NCI-H345 treated with DMSO at 0.1 percent for 48 hours (cell line): ENCODE measurements around the gene CDH15.

Source experiments
- DNase-seq: peaks from one replicate; lab custom pipeline; 2025; ENCODE audit not compliant: unreplicated experiment; lab: John Stamatoyannopoulos, UW

The CDH15 gene, protein sequence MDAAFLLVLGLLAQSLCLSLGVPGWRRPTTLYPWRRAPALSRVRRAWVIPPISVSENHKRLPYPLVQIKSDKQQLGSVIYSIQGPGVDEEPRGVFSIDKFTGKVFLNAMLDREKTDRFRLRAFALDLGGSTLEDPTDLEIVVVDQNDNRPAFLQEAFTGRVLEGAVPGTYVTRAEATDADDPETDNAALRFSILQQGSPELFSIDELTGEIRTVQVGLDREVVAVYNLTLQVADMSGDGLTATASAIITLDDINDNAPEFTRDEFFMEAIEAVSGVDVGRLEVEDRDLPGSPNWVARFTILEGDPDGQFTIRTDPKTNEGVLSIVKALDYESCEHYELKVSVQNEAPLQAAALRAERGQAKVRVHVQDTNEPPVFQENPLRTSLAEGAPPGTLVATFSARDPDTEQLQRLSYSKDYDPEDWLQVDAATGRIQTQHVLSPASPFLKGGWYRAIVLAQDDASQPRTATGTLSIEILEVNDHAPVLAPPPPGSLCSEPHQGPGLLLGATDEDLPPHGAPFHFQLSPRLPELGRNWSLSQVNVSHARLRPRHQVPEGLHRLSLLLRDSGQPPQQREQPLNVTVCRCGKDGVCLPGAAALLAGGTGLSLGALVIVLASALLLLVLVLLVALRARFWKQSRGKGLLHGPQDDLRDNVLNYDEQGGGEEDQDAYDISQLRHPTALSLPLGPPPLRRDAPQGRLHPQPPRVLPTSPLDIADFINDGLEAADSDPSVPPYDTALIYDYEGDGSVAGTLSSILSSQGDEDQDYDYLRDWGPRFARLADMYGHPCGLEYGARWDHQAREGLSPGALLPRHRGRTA

DNA sequence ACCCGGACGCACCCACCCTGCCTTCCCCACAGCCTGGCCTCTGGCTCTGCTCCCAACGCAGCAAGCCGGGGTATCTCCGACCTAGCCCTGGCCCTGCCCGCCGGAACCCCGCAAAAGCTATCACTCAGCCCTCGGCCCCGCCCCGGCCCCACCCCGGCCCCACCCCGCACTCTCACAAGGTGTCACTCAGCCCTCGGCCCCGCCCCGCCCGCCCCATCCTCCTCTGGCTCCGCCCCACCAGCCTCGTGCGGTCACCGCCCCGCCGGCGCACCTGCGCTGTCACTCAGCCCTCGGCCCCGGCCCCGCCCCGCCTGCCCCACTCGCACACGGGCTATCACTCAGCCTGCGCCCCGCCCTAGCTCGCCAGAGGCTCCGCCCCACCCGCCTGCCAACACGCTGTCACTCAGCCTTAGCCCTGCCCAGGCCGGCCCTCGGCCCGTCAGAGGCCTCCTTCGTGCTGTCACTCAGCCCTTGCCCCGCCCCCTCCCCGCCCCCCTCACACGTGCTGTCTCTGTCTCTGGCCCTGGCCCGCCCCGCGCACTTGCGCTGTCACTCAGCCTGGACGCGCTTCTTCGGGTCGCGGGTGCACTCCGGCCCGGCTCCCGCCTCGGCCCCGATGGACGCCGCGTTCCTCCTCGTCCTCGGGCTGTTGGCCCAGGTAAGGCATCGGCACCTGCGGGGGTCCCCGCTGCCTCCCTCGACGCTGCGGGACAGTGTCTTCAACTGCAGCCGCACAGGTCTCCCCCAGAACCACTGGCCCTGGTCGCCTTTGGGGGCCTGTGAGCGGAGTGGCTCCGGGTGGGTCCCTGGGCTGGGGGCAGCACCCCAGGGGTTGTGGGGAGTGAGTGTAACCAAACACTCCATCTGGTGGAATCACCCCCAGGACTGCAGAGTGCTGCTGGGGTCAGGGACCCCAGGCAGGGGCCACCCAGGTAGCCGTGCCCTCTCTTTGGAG is at the start of gene CDH15:
TSS of gene CDH15 (plus strand) at position 533 of the 955 bp plus-strand sequence. CDS start at position 617, 84 bp downstream.
- DNase-seq, result peak; percentile 64

DNA sequence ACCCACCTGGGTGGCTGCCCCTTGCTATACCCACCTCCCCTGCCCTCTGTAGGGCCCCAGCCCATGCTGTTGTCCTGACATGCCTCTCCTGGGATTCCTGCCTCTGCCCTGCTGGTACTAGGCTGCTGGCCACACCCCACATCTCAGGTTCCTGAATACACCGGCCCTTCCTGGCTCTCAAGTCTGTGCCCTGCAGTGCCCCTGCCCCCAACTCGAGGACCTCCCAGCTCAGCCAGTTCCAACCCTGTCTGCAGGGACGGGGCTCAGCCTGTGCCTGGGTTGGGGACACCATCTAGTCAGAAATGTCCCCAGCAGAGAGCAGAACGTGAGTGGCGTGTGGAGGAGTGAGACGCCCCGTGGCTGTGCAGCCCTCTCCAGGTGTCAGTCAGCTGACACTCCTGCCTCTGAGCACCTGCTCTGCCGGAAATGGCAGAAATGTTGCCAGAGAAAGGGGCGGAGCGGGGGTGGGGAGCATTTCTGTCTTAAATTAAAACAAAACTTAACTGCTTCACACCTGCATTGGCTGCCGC is 49.2 kb upstream of the CDH15 start:
- peak; percentile 78 for DNase-seq

DNA sequence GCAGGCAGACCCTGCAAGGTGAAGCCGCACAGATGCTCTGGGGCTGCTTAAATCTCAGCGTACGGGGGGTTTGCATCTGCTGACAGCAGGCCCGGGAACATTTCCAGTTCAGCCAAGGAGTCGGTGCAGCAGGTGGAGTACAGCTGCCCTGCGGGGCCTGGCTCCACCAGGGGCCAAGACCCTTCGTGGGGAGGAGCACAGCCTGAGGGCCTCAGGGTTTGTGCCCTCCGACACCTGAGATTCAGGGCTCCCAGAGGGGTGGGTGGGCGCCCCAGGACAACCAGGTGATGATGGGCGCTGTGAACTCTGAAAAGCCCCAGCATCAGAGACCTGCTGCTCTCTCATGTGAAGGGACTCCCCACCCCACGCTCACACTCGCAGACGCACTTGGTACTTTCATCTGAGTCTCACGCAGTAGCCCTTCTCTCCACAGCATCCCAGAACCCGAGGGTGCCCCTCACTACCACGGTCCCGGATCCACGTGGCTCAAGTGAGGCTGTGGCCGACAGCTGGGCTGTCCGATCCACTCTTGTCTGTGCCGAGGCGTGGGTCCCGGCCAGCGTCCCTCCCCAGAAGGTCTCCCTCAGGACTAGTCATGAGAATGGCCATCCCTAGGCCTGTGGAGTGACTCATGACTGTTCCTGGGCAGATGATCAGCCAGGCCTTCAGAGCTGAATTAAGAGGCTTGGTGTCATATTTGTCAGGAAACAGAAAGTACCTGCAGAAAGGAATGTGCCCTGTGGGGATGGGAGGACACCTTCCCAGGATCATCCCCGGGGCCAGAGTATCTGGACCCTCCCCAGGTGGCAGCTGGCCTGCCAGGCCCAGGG is 48.3 kb upstream of the CDH15 start:
- no peak for DNase-seq

DNA sequence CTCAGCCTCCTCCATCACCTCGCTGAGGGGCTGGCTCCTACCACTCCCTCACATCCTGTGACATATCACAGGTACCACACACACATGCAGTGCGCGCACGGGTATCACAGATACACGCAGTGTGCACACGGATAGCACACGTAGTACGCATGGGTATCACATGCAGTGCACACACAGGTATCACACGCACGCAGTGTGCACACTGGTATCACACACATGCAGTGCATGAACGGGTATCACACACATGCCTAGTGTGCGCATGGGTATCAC is 47.8 kb upstream of the CDH15 start:
- no peak for DNase-seq

DNA sequence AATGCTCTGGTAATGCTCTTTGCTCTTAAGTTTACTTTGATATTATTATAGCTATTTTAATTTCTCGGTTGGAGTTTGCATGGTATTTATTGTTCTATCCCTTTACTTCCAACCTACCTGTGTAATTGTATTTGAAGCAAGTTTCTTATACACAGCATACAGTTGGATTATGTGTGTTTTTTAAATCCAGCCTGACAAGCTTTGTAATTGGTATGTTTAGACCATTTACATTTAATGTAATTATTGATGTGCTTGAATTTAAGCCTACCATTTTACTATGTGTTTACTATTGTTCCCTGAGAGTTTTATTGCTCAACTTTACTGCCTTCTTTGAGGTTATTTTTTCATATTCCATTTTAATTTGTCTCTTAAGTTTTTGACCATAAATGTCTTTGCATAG is 42.2 kb upstream of the CDH15 start:
- DNase-seq, result no peak

DNA sequence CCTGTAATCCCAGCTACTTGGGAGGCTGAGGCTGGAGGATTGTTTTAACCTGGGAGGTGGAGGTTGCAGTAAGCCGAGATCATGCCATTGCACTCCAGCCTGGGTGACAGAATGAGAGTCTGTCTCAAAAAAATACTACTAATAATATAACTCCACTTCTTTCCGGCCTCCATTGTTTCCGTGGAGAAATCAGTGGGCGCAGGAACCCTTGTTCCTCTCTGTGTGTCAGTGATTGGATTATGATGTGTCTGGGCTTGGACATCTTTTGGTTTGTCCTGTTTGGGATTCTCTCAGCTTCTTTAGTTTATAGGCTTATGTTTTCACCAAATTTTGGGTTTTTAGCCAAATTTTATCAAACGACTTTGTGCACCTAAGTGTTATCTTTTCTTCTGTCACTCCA is 41.1 kb upstream of the CDH15 start:
- DNase-seq, result no peak

DNA sequence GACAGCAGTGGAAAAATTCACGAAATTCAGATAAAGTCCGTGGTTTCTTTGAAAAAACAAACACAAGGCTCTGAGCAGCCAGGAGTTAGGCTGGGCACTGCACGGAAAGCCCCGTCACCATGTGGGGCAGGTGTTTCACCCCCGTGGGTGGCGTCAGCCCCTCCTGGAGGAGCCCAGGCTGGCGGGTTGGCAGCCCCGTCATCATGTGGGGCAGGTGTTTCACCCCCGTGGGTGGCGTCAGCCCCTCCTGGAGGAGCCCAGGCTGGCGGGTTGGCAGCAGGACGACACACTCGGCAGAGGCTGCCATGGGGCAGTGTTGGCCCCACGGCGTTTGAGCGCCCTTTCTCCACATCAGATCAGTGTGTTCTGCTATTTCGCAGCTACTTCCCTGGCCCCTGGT is 39.8 kb upstream of the CDH15 start:
- DNase-seq, result no peak

DNA sequence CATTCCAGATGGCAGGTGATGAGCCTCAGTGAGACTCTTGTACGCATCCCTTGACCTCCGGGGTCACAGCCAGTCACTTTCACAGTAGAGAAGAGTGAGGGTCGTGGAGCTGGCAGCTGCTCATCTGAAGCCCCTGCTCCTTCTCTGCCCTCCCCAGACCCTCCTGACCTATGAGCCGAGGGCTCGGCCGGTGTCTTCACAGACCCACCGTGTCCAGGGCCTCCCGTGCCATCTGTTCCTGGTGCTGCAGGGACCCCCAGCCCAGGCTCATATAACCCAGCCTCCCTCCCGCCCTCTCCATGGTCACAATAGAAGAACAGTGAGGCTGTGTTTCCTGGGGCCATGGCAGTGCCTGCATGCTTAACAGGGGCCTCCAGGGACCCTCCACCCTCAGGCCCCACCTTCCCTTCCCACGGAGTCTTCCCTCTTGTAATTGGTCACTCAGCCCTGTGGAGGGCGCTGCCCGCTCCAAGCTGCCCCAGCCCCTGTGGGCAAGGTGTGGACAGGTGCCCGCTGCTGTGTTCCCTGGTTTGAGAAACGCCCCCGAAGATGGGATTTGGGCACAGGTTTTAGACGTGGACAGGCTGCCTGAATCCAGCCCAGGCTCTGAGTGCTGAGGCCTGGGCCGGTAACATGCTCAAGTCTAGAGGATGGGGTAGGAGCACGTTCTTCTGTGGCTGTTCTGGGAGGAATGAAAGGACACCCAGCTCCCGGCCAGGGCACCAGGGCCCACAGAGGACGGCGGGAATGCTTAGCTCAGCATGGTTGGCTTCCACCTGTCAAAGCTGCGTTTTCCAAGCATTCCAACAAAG is 39.1 kb upstream of the CDH15 start:
- DNase-seq, result no peak

DNA sequence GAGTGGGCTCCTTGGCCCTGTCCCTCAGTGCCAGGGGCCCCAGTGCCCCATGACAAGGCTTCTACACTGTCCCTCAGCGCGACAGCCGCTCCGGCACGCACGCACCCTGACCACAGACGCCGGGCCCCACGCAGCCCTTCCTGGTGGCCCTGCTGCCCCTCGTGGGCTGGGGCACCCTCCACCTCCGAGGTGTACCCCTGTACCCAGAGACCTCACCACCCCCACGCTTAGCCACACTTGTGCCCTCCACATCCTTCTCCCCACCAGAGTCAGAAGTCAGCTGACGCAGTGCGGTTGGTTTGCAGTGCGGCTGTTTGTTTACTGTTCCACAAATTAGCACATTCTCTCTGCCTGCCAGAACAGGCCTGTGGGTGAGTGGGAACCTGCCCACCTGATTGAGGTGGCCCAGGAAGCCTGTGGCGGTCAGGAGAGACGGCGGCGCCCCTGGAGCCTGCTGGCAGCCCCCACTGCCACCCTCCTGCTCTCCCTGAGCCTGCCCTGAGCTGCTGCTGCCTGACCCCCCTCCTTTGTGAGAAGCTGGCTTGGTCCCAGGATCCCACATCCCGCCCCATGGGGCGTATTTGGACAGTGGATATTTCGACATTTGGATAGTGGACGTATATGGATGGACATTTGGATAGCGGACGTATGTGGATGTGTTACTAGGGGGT is 38.0 kb upstream of the CDH15 start:
- DNase-seq, result no peak

DNA sequence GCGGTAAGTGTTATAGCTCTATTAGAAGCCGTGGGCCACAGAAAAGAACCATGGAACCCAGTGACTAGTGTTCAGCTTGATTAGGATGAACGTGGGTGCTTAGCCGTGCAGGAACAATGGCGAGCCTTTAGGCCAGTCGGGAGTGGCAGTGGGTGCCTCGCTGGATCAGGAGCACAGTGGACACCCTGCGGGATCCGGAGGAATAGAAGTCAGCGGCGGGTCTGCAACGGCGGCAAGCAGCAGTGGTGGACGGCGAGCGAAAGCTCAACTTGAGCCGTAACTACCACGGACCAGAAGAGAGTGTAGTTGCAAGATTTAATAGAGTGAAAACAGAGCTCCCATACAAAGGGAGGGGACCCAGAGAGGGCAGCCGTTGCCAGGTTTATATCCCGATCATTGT is 37.3 kb upstream of the CDH15 start:
- no peak for DNase-seq

DNA sequence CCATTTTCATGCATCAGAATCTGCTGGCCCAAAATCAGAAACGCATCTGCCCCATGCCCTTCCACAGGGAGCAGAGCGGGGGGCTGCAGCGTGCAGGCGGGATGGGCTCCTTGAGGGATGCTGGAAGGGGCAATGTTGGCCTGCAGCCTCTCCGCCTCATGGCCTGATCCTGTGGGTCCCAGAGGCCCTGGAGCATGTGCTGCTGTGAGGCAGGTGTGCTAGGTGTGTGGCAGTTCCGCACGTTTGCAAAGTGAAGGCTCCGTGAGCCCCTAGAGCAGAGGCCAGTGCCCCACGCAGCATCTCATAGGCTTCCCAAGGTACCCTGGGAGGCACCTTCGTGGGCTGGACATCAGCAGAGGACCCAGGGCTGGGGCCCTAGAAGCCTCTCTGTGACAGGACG is 36.4 kb upstream of the CDH15 start:
- DNase-seq, result no peak

DNA sequence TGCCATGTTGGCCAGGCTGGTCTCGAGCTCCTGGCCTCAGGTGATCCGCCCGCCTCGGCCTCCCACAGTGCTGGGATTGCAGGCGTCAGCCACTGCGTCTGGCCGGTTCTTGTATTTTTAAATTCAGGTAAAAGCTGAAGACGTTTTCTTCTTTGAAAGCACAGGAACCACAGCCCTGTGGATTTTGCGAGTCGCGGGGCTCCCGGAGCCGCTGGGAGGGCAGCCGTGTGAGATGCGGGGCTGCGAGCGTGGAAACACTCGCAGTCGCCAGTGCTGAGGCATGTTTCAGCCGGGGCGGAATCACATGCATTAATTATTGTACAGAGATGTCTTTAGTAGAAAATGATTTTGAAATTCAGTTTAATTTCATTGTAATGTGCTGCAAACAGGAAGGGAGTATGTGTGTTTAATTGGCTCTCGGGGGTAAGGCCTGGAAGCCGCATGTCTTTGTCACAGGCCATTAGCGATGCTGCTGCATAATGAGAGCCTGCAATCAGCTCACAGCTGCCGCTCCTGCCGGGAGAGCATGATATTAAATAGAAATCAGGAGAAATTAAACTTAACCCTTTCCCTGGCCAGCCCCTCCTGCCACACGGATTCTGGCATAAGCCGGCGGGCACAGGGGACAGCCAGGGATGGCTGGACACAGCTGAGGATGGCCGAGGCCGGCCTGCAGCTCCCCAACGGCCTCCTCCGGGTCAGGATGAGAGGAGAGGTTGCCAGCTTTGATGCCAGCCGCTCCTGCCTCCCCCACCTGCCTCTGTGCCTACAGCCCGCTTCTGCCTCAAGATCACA is 35.4 kb upstream of the CDH15 start:
- peak; percentile 7 for DNase-seq

DNA sequence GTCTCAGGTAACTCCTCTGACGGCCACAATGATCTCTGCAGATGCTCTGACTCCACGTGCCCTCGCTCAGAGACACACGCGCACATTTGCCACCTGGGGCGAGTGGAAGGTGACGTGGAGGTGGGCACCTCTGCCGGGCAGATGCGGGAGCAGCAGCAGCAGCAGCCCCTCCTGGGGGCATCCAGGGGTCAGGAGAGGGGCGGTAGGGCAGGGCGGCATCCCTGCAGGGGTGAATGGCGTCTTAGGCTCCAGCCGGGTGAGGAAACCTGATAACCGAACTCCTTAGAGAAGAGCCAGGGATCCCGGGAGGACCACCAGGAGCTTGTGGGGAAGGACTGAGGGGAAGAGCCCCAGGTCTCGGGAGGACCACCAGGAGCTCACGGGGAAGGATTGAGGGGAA is 34.6 kb upstream of the CDH15 start:
- DNase-seq, result no peak

DNA sequence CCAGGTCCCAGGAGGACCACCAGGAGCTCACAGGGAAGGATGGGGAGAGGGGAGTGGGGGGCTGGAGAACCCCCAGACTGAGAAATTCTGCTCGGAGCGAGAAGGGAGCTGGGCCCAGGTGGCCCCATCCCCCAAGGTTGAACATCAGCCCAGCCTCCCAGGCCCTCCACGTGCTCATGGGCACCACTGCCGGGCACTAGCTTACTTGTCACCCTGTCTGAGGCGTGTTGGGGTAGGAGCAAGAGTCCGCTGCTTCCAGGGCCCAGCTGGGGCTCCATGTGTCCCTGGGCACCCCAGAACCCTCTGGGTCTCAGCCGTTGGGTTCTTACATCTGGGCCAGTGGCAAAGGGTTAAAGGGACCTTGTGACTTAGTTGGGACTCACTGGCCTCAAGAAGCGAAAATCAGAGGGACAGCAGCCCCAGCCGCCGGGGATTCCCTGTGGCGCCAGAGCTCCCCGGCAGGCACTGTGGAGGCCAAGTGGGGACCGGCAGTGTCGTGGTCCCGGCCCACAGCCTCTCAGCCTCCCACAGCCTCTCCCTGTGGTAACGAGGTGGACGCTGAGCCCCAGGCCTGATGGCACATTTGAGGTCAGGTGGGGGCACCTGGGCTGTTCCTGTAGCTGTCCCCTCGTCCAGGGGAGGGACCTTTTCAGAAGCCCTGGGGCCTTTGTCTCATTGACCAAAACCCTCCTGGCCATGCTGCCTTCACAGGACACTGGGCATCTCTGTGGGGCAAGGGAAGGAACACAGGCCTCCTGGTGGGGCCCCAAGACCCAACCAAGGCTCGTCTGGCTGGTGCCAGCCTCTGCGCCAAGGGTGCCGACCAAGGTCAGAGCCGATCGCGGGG is 33.7 kb upstream of the CDH15 start:
- no peak for DNase-seq

DNA sequence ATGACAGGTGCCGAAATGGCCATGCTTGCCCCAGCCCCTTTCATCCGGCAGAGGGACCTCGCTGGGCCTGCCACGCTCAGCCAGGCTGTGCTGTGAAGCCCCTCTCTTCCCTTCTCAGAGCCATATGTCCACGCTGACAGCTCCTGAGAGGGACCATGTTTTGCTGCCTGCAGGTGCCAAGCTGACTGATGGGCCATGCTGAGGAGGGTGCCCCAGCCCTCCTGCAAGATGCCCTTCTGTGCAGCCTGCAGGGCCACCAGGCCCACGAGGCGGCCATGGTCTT is 33.1 kb upstream of the CDH15 start:
- DNase-seq, result no peak

DNA sequence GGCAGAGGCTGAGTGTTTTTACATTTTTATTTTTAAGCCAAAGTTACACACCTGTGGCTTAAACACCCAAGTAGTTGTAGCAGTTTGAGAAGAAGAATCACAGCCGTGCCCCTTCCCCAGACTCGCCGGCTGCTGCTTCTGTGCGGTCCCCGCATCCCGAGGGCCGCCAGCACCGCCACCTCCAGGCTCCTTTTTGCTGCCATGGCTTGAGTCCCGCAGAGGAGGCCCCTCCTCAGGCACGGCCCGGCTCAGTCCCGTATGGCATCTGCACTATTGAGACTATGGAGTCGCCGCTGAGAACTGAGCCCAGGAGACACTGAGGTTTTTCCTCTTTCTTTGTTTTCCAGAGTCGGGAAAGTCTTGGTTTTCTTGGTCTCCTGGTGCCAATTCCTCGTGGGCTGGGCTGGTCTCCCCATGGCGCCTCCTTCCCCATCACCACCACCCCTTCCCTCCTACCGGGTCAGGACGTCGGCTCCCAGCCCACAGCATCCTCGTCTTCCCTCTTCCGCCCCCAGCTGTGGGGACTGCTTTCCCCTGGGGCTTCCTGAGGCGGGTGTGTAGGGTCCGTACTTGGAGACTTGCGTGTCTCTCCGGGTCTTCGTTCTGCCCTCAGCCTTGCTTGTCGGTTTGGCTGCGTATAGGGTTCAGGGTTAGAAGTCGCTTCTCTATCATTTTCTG is 32.6 kb upstream of the CDH15 start:
- no peak for DNase-seq

DNA sequence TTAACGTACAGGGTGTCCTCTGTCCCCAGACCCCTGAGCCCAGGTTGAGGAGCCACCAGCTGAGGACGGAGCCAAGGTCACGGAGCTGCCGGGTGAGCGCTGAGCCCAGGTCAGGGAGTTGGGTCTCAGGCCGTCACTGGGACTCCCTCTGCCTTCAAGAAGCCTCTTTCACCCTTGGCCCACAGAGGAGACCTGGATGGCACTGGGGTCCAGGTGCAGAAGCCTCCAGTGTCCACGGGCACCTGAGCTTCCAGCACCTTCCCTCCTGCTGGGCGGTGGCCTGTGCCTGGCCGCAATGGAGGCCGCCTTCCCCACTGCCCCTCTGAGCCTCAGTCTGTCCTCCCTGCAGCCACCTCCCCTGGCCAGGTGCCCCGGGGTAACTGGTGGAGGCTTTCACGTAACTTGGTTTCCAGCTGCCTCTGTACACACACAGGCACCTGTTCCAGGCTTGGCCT is 31.6 kb upstream of the CDH15 start:
- DNase-seq, result no peak
